Endodermal cell (in vitro differentiated cells): ENCODE data around the gene LHFPL2. TPM values are rescaled to one million over a fixed set of nuclear protein-coding genes. Genes with fewer than 3 reads are reported as not detected.

Experiments
- DNase-seq: peaks from one replicate; pipeline ENCODE4 v3.0.0-alpha.2; 2017
- H3K27ac ChIP-seq: 2 replicates; pipeline ENCODE4 v1.5.1; 2013; ENCODE audit warnings: mild to moderate bottlenecking, low read depth, low read length, moderate library complexity
- H3K27me3 ChIP-seq: 2 replicates; pipeline ENCODE4 v1.6.1; 2013; ENCODE audit warnings: mild to moderate bottlenecking, low read length, moderate library complexity; ENCODE audit not compliant: insufficient read depth, control insufficient read depth, poor library complexity, severe bottlenecking
- H3K36me3 ChIP-seq: 2 replicates; pipeline ENCODE4 v1.7.0; 2013; ENCODE audit warnings: mild to moderate bottlenecking, low read length, moderate library complexity; ENCODE audit not compliant: control insufficient read depth, insufficient read depth
- H3K4me1 ChIP-seq: one replicate; pipeline ENCODE4 v1.7.0; 2013; ENCODE audit warnings: low read length; ENCODE audit not compliant: control insufficient read depth, insufficient read depth
- H3K4me3 ChIP-seq: 2 replicates; pipeline ENCODE4 v1.5.1; 2013; ENCODE audit warnings: mild to moderate bottlenecking, low read length, moderate library complexity
- H3K9ac ChIP-seq: 2 replicates; pipeline ENCODE4 v1.6.1; 2013; ENCODE audit warnings: mild to moderate bottlenecking, low read length, moderate library complexity; ENCODE audit not compliant: poor library complexity, severe bottlenecking; ENCODE audit errors: extremely low read depth
- H3K9me3 ChIP-seq: 2 replicates; pipeline ENCODE4 v1.6.1; 2013; ENCODE audit warnings: mild to moderate bottlenecking, low read length, moderate library complexity; ENCODE audit not compliant: control insufficient read depth
- H3K27ac Mint-ChIP-seq: 2 replicates; pipeline ENCODE4 v1.8.0; 2020; ENCODE audit warnings: mixed read lengths
- H3K27me3 Mint-ChIP-seq: 2 replicates; pipeline ENCODE4 v1.8.0; 2021; ENCODE audit warnings: mild to moderate bottlenecking, mixed read lengths; ENCODE audit not compliant: insufficient read depth
- H3K36me3 Mint-ChIP-seq: 2 replicates; pipeline ENCODE4 v1.8.0; 2020; ENCODE audit warnings: low read depth, mixed read lengths
- H3K4me1 Mint-ChIP-seq: 2 replicates; pipeline ENCODE4 v1.8.0; 2020; ENCODE audit warnings: mixed read lengths
- H3K4me3 Mint-ChIP-seq: 2 replicates; pipeline ENCODE4 v1.8.0; 2020; ENCODE audit warnings: mild to moderate bottlenecking, moderate library complexity, mixed read lengths
- H3K9me3 Mint-ChIP-seq: 2 replicates; pipeline ENCODE4 v1.8.0; 2020; ENCODE audit warnings: mild to moderate bottlenecking, mixed read lengths
- WGBS, 2 experiments: methylation state at CpG; one replicate each; pipeline versions ENCODE4 v1.1.5 to v1.1.7; 2013; ENCODE audit warnings: missing lambda C conversion rate in 2 of 2, mixed read lengths in 1 of 2; ENCODE audit not compliant: insufficient coverage in 1 of 2, insufficient read length in 1 of 2; 5-methylcytosine and 5-hydroxymethylcytosine counted together
- total RNA-seq, 2 donors: library from RNA; stranded (reverse); fragmentation: NEBNext Ultra II Directional in 1 of 2; extraction: Animal tissue kit (Norgen Biotek cat#: 25700) in 1 of 2; gene quantifications; 2 replicates in 1 of 2; 3 replicates in 1 of 2; pipeline ENCODE4 v1.2.1, GENCODE V29; 2021
- TF ChIP-seq, protein P1 (sequence below): fragments of 200-600 bp; sonication (generic); conservative IDR thresholded peaks from 2 replicates; pipeline ENCODE4 v1.5.0; 2021; ENCODE audit warnings: antibody characterized with exemption, mild to moderate bottlenecking

The LHFPL2 gene
- total RNA-seq, 2 donors from 2014 or later, result 136 to 238 TPM

DNA sequence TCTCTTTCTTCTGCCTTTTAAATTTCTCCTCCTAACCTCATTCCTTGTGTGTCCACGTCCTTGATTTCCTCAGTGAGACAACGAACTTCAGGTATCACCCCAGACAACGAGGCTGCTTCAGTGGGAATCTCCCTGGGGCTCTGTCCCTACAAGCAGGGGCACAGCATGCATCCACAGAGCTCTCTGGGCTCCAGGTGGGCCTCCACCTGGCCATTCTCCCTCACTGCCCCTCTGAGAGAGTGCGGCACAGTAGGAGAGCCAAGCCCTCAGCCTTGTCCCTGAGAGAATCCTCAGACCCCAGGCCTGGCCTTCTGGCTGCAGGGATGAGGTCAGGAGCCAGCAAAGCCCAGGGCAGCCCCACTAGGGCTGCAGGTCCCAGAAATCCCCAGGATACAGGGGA, 105.3 kb downstream of the LHFPL2 start:
- peak overlapping the region; percentile 11 for H3K27ac Mint-ChIP-seq
- H3K4me3 Mint-ChIP-seq, result no peak overlapping the region

DNA sequence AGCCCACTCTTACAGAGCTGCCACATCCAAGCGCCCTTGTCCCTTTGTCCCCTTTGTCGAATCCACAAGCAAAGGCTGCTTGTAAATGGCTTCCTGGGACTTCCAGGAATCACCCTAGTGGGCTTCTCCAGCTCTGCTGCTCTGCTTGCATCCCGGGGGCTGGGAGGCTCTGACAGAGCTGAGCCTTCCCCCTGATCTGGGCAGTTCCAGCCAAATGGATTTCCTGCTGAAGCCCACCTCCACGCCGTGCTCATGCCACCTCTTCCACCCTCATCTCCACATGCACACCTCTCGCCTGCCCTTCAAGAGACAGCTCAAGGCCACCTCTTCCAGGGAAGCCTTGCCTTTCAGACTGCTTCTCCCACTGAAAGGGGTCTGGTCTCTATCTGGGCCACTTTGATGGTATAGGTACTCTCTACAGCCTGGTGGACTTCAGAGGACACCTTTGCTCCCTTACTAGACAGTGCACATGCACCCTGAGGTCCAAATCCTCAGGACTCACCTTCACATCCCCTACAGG, 106.2 kb downstream of the LHFPL2 start:
- Histone ChIP-seq H3K9me3 (no peaks in the 10 kb centered on the region), H3K9ac (no peak overlapping the region), H3K4me3 (no peak overlapping the region), H3K4me1 (peaks cover 9% of the 10 kb centered on the region), H3K27ac (no peak overlapping the region), H3K36me3 (peaks cover 26% of the 10 kb centered on the region), H3K27me3 (no peaks in the 10 kb centered on the region)
- Mint-ChIP-seq H3K36me3 (peaks cover 41% of the 10 kb centered on the region), H3K27me3 (no peaks in the 10 kb centered on the region), H3K4me1 (peaks cover 60% of the 10 kb centered on the region), H3K9me3 (no peaks in the 10 kb centered on the region), H3K27ac (peak overlapping the region; percentile 78), H3K4me3 (no peak overlapping the region)
- TF ChIP-seq, protein P1, sequence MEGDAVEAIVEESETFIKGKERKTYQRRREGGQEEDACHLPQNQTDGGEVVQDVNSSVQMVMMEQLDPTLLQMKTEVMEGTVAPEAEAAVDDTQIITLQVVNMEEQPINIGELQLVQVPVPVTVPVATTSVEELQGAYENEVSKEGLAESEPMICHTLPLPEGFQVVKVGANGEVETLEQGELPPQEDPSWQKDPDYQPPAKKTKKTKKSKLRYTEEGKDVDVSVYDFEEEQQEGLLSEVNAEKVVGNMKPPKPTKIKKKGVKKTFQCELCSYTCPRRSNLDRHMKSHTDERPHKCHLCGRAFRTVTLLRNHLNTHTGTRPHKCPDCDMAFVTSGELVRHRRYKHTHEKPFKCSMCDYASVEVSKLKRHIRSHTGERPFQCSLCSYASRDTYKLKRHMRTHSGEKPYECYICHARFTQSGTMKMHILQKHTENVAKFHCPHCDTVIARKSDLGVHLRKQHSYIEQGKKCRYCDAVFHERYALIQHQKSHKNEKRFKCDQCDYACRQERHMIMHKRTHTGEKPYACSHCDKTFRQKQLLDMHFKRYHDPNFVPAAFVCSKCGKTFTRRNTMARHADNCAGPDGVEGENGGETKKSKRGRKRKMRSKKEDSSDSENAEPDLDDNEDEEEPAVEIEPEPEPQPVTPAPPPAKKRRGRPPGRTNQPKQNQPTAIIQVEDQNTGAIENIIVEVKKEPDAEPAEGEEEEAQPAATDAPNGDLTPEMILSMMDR, result peak; percentile 35
- 84 to 86% methylated on average over 4 to 6 of the region's 6 CpGs for WGBS, 2 experiments
- DNase-seq, result peak; percentile 54

More for the DNA sequence above, 105.3 kb downstream of the LHFPL2 start:
- 89 to 93% methylated on average over 4 of the region's 4 CpGs for WGBS, 2 experiments
- Mint-ChIP-seq H3K4me1 (peaks cover 59% of the 10 kb centered on the region), H3K9me3 (no peaks in the 10 kb centered on the region), H3K36me3 (peaks cover 49% of the 10 kb centered on the region), H3K27me3 (no peaks in the 10 kb centered on the region)
- no peak overlapping the region for H3K9ac ChIP-seq
- TF ChIP-seq, protein P1, result no peak
- no peaks in the 10 kb centered on the region for H3K27me3 ChIP-seq
- H3K27ac ChIP-seq, result no peak overlapping the region
- peaks cover 33% of the 10 kb centered on the region for H3K36me3 ChIP-seq
- no peak overlapping the region for H3K4me3 ChIP-seq
- H3K4me1 ChIP-seq, result peaks cover 9% of the 10 kb centered on the region
- H3K9me3 ChIP-seq, result no peaks in the 10 kb centered on the region
- no peak for DNase-seq

DNA sequence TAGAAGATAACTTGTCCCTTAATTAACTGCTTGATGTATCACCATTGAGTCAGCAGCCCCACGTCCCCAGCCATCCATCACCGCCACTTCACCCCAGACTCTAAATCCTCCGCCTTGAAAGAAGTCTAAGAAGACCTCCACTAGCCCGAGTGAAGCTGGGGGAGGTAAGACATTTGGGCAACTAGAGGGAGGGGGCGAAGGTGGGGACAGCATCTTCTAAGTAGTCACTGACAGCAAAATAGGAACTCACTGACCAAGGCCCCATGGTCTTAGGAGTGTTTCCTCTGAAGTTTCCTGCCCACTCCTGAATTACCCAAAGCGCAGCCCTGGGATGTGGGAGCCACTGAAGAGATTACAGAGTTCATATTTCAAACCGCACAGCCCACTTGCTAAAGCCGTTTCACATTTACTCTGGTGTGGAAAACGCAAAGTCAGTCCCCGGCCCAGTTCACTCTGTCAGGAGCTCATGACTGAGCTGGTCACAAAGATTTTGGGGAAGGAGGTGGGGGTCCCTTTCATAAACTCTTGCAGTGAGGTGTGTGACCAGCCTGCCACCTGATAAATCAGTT, 107.4 kb downstream of the LHFPL2 start:
- H3K27ac ChIP-seq, result peak overlapping the region; percentile 19
- no peak overlapping the region for H3K9ac ChIP-seq
- H3K4me1 ChIP-seq, result peaks cover 9% of the 10 kb centered on the region
- no peaks in the 10 kb centered on the region for H3K27me3 ChIP-seq
- TF ChIP-seq, protein P1, result no peak
- Mint-ChIP-seq H3K27ac (peak overlapping the region; percentile 42), H3K4me3 (no peak overlapping the region), H3K27me3 (no peaks in the 10 kb centered on the region), H3K4me1 (peaks cover 55% of the 10 kb centered on the region), H3K36me3 (peaks cover 42% of the 10 kb centered on the region), H3K9me3 (no peaks in the 10 kb centered on the region)
- no peaks in the 10 kb centered on the region for H3K9me3 ChIP-seq
- WGBS, 2 experiments, result 86 to 89% methylated on average over 5 to 10 of the region's 10 CpGs
- H3K36me3 ChIP-seq, result peaks cover 26% of the 10 kb centered on the region
- H3K4me3 ChIP-seq, result no peak overlapping the region
- peak; percentile 29 for DNase-seq
